ENCODE measurements around the gene DNAI1. TPM values are rescaled to one million over a fixed set of nuclear protein-coding genes. Genes with fewer than 3 reads are reported as not detected.

DNAI1 gene
- total RNA-seq, 1 experiment from 2014 or later, result 0.52 TPM

DNA sequence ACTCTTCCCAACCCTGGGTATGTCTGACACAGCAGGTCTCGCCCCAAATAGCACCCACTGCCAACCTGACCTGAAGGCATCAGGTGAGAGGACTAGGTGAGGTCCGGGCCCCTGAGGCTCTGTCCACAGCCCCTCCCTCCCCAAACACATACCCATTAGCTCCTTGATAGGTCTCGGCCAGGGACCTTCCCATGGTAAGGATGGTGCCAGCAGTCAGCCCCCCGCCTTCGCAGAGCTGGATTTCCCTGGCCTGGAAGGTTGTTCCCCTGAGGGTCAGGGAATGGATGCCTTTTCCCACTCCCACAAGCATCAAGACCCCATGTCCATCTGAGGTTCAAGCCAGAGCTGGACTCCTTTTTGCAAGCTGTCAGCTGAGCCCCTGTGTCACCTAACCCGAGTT lies 61.5 kb downstream of the DNAI1 start:
- no peaks in the 10 kb centered on the region for H3K36me3 ChIP-seq (ENCODE audit: control insufficient read depth, insufficient read depth, low read length)
- no peak overlapping the region for H3K4me3 ChIP-seq (ENCODE audit: low read depth, low read length)
- intact Hi-C loops (cut with micrococcal nuclease; ENCODE audit: unreplicated experiment), result no loop called here
- POLR2A ChIA-PET, result no interaction called here
- no peaks in the 10 kb centered on the region for H3K9me3 Mint-ChIP-seq (ENCODE audit: unreplicated experiment)
- no TSS peak for BruUV-seq (replicated peaks)
- peaks cover 7% of the 10 kb centered on the region for H3K4me1 Mint-ChIP-seq (ENCODE audit: low read depth, unreplicated experiment)
- H3K4me3 Mint-ChIP-seq (ENCODE audit: unreplicated experiment), result no peak overlapping the region
- TF ChIP-seq, protein P1, sequence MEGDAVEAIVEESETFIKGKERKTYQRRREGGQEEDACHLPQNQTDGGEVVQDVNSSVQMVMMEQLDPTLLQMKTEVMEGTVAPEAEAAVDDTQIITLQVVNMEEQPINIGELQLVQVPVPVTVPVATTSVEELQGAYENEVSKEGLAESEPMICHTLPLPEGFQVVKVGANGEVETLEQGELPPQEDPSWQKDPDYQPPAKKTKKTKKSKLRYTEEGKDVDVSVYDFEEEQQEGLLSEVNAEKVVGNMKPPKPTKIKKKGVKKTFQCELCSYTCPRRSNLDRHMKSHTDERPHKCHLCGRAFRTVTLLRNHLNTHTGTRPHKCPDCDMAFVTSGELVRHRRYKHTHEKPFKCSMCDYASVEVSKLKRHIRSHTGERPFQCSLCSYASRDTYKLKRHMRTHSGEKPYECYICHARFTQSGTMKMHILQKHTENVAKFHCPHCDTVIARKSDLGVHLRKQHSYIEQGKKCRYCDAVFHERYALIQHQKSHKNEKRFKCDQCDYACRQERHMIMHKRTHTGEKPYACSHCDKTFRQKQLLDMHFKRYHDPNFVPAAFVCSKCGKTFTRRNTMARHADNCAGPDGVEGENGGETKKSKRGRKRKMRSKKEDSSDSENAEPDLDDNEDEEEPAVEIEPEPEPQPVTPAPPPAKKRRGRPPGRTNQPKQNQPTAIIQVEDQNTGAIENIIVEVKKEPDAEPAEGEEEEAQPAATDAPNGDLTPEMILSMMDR (IDR thresholded peaks at IDR 0.05; ENCODE audit: insufficient read depth in 1 of 2, low read depth in 1 of 2, low read length in 1 of 2, severe bottlenecking in 1 of 2, unreplicated experiment in 1 of 2), result no peak
- no peak overlapping the region for H3K27ac Mint-ChIP-seq (ENCODE audit: unreplicated experiment)
- H3K4me1 ChIP-seq, result peaks cover 3% of the 10 kb centered on the region; the same call in 1 of the 2 replicates
- no peaks in the 10 kb centered on the region; the same call in 1 of the 2 replicates for H3K27me3 ChIP-seq (replicated peaks; ENCODE audit: control insufficient read depth, insufficient read depth, low read length)
- peaks cover 10% of the 10 kb centered on the region for H3K27me3 Mint-ChIP-seq (ENCODE audit: insufficient read depth, unreplicated experiment)
- CTCF ChIA-PET, result interaction anchor here (1.9 kb wide), 1 partner anchor 71 kb away, joined by 6 read pairs; no protein-coding TSS in a partner anchor
- no peaks in the 10 kb centered on the region for H3K36me3 Mint-ChIP-seq (ENCODE audit: insufficient read depth, unreplicated experiment)
- DNase-seq, result no peak
- H3K9me3 ChIP-seq, result no peaks in the 10 kb centered on the region

DNA sequence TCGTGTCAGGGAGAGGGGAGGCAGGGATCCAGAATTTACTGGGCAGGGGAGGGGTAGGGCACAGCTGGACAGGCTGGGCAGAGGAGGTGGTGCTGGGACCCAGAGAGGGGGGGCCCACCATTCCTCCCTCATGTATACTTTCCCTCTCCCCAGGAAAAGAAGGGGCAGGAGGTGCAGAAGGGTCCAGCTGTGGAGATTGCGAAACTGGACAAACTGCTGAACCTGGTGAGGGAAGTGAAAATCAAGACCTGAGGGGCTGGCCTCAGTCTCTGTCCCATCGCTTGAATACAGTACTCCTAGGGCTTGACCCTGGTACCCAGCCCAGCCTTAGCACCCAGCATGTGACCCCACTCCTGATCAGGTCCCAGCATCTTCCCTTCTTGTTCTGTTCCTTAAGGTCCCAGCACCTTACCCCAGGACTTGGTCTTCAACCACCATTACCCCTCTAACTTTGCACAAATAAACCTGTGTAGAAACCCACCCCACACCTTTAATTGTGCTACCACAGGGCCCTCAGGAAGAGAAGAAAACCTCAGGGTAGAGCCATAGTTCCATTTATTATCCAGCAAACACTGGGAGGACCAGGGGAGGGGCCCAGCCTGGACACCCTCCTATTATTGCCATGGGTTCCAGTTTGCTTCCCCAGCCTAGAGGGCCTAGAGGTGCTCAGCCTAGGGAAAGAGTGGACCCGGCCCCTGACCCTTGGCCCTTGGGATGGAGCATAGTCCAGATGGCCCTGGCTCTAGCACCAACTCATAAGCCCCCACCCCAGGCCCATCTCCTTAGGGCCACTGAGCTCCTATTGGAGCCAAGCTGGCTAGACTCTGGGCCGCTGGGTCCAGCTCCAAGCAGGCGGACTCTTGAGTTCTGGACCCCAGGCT lies 62.1 kb downstream of the DNAI1 start:
- Histone ChIP-seq H3K9me3 (no peaks in the 10 kb centered on the region), H3K27me3 (replicated peaks; ENCODE audit: control insufficient read depth, insufficient read depth, low read length) (no peaks in the 10 kb centered on the region), H3K4me3 (ENCODE audit: low read depth, low read length) (no peak overlapping the region), H3K4me1 (peaks cover 3% of the 10 kb centered on the region; the same call in 1 of the 2 replicates), H3K36me3 (ENCODE audit: control insufficient read depth, insufficient read depth, low read length) (no peaks in the 10 kb centered on the region)
- Mint-ChIP-seq H3K4me3 (ENCODE audit: unreplicated experiment) (no peak overlapping the region), H3K36me3 (ENCODE audit: insufficient read depth, unreplicated experiment) (no peaks in the 10 kb centered on the region), H3K9me3 (ENCODE audit: unreplicated experiment) (no peaks in the 10 kb centered on the region), H3K27ac (ENCODE audit: unreplicated experiment) (no peak overlapping the region), H3K27me3 (ENCODE audit: insufficient read depth, unreplicated experiment) (peaks cover 13% of the 10 kb centered on the region), H3K4me1 (ENCODE audit: low read depth, unreplicated experiment) (peaks cover 7% of the 10 kb centered on the region)
- CTCF ChIA-PET, result no interaction called here
- intact Hi-C loops (cut with micrococcal nuclease; ENCODE audit: unreplicated experiment), result no loop called here
- TF ChIP-seq, protein P1 (IDR thresholded peaks at IDR 0.05; ENCODE audit: insufficient read depth in 1 of 2, low read depth in 1 of 2, low read length in 1 of 2, severe bottlenecking in 1 of 2, unreplicated experiment in 1 of 2), result no peak
- POLR2A ChIA-PET, result no interaction called here
- BruUV-seq (replicated peaks), result no TSS peak
- no peak for DNase-seq

DNA sequence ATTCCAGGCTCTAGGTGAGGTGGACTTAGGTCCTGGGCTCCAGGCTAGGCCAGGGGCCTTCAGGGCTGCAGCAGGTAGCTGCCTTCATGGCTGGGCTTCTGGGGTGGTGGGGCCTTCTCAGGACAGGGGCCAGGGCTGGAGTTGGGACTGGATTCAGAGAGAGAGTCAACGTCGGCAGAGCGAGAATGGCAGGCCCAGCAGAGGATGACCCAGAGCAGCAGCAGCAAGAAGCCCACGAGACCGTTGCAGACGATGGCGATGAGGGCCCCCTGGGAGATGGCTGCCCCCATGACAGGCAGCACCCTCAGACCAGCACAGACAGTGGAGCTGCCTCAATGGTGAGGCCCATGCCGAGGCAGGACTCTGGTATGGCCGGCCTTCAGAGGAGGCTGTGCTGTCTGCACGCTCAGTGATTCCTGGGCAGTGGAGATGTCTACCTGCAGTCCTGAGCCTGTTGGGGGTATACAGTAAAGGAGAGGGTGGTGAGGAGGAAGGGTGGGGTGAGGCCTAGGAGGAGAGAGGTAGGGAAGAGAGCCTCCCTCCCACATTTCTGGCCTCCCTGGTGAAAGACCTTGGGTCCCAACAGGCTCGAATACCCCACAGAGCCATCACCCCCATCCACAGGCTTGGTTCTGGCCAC lies 62.9 kb downstream of the DNAI1 start:
- ChIA-PET CTCF (no interaction called here), POLR2A (no interaction called here)
- H3K4me3 ChIP-seq (ENCODE audit: low read depth, low read length), result no peak overlapping the region
- no peaks in the 10 kb centered on the region for H3K9me3 ChIP-seq
- TF ChIP-seq, protein P1 (IDR thresholded peaks at IDR 0.05; ENCODE audit: insufficient read depth in 1 of 2, low read depth in 1 of 2, low read length in 1 of 2, severe bottlenecking in 1 of 2, unreplicated experiment in 1 of 2), result no peak
- H3K27me3 Mint-ChIP-seq (ENCODE audit: insufficient read depth, unreplicated experiment), result peaks cover 14% of the 10 kb centered on the region
- H3K36me3 Mint-ChIP-seq (ENCODE audit: insufficient read depth, unreplicated experiment), result no peaks in the 10 kb centered on the region
- H3K27me3 ChIP-seq (replicated peaks; ENCODE audit: control insufficient read depth, insufficient read depth, low read length), result no peaks in the 10 kb centered on the region
- H3K27ac Mint-ChIP-seq (ENCODE audit: unreplicated experiment), result no peak overlapping the region
- peaks cover 3% of the 10 kb centered on the region; the same call in 1 of the 2 replicates for H3K4me1 ChIP-seq
- H3K36me3 ChIP-seq (ENCODE audit: control insufficient read depth, insufficient read depth, low read length), result no peaks in the 10 kb centered on the region
- H3K4me1 Mint-ChIP-seq (ENCODE audit: low read depth, unreplicated experiment), result peaks cover 7% of the 10 kb centered on the region
- no TSS peak for BruUV-seq (replicated peaks)
- H3K9me3 Mint-ChIP-seq (ENCODE audit: unreplicated experiment), result no peaks in the 10 kb centered on the region
- intact Hi-C loops (cut with micrococcal nuclease; ENCODE audit: unreplicated experiment), result loop anchor here (2.0 kb wide), 1 partner anchor 69 kb away; no protein-coding TSS in a partner anchor
- DNase-seq, result no peak
- peak overlapping the region; percentile 20 for H3K4me3 Mint-ChIP-seq (ENCODE audit: unreplicated experiment)

All from Caco-2 (cell line).